Activated T-cell treated with anti-CD3 and anti-CD28 coated beads for 24 hours (primary cell): Measurements from ENCODE around the gene CASQ1.

Experiments used
- DNase-seq: peaks from one replicate; pipeline ENCODE4 v3.0.0-alpha.2; 2020; ENCODE audit warnings: low read depth

Gene CASQ1

GRCh38 chr1:160168609-160169369, 21.6 kb upstream of the CASQ1 start:
- DNase-seq = no peak

- no peak for DNase-seq
Observed at GRCh38 chr1:160169553-160170399, 20.6 kb upstream of the CASQ1 start.

- no peak for DNase-seq
Observed at GRCh38 chr1:160171354-160171753, 19.0 kb upstream of the CASQ1 start.

- no peak for DNase-seq
Observed at GRCh38 chr1:160171980-160172379, 18.4 kb upstream of the CASQ1 start.

GRCh38 chr1:160177231-160177630, 13.1 kb upstream of the CASQ1 start:
- DNase-seq = no peak

- DNase-seq = no peak
Observed at GRCh38 chr1:160177667-160178066, 12.7 kb upstream of the CASQ1 start.

GRCh38 chr1:160178731-160179130, 11.6 kb upstream of the CASQ1 start:
- no peak for DNase-seq

- no peak for DNase-seq
Observed at GRCh38 chr1:160179336-160179735, 11.0 kb upstream of the CASQ1 start.

- DNase-seq = no peak
Observed at GRCh38 chr1:160186246-160186645, 4.1 kb upstream of the CASQ1 start.

- no peak for DNase-seq
Observed at GRCh38 chr1:160186729-160187128, 3.6 kb upstream of the CASQ1 start.

GRCh38 chr1:160187407-160187806, 3.0 kb upstream of the CASQ1 start:
- DNase-seq = no peak

- no peak for DNase-seq
Observed at GRCh38 chr1:160188341-160188740, 2.0 kb upstream of the CASQ1 start.

GRCh38 chr1:160191756-160192155, 1.4 kb downstream of the CASQ1 start:
- DNase-seq = no peak

- no peak for DNase-seq
Observed at GRCh38 chr1:160192234-160192633, 1.9 kb downstream of the CASQ1 start.

- peak; percentile 74 for DNase-seq
Observed at GRCh38 chr1:160193091-160193819, 2.9 kb downstream of the CASQ1 start.

GRCh38 chr1:160193832-160194736, 3.7 kb downstream of the CASQ1 start:
- DNase-seq = no peak

GRCh38 chr1:160194737-160195059, 4.3 kb downstream of the CASQ1 start:
- DNase-seq = no peak

GRCh38 chr1:160196143-160196542, 5.8 kb downstream of the CASQ1 start:
- DNase-seq = no peak

- DNase-seq = no peak
Observed at GRCh38 chr1:160197231-160197630, 6.9 kb downstream of the CASQ1 start.

- no peak for DNase-seq
Observed at GRCh38 chr1:160200786-160201185, 10.4 kb downstream of the CASQ1 start.

GRCh38 chr1:160204526-160205241, 14.3 kb downstream of the CASQ1 start:
- DNase-seq = no peak
